Non-pigmented ciliary epithelial cell (primary cell): ENCODE measurements around the gene CEP72.
"Not testable (repeated sequence)": the region's sequence is repeated elsewhere in the genome, so short reads cannot be mapped to it uniquely, and the experiment has no call there.

Experiments
- DNase-seq: peaks from one replicate; pipeline ENCODE4 v3.0.0-alpha.2; 2010; ENCODE audit warnings: low read depth

The CEP72 gene

GRCh38 chr5:600886-601541, 11.1 kb upstream of the CEP72 start:
- DNase-seq = no peak

GRCh38 chr5:601771-602465, 10.2 kb upstream of the CEP72 start:
- no peak for DNase-seq

- no peak for DNase-seq
Measured at GRCh38 chr5:602466-603035, 9.6 kb upstream of the CEP72 start.

GRCh38 chr5:603081-603998, 8.8 kb upstream of the CEP72 start:
- no peak for DNase-seq

- DNase-seq = no peak
Measured at GRCh38 chr5:604391-604831, 7.7 kb upstream of the CEP72 start.

- DNase-seq = not testable (repeated sequence)
Measured at GRCh38 chr5:605090-605489, 7.0 kb upstream of the CEP72 start.

- no peak for DNase-seq
Measured at GRCh38 chr5:606061-606460, 6.1 kb upstream of the CEP72 start.

- no peak for DNase-seq
Measured at GRCh38 chr5:606526-607399, 5.4 kb upstream of the CEP72 start.

- DNase-seq = no peak
Measured at GRCh38 chr5:607541-608428, 4.4 kb upstream of the CEP72 start.

GRCh38 chr5:608429-609370, 3.4 kb upstream of the CEP72 start:
- DNase-seq = no peak

GRCh38 chr5:609506-609905, 2.6 kb upstream of the CEP72 start:
- no peak for DNase-seq

GRCh38 chr5:610011-610743, 2.0 kb upstream of the CEP72 start:
- no peak for DNase-seq

GRCh38 chr5:610744-611730, 1.1 kb upstream of the CEP72 start:
- DNase-seq = no peak

GRCh38 chr5:612498-613424, 621 bp downstream of the CEP72 start:
- DNase-seq = no peak

- no peak for DNase-seq
Measured at GRCh38 chr5:616484-617039, 4.4 kb downstream of the CEP72 start.

GRCh38 chr5:617896-618295, 5.8 kb downstream of the CEP72 start:
- DNase-seq = no peak
